Body of pancreas (tissue), 4 donors: ENCODE data around the gene BICRA.

Experiments used
- CTCF ChIP-seq, 7 experiments: fragments of 450-650 bp in 4 of 7; fragments of 200-600 bp in 3 of 7; sonication (generic) in 3 of 7; IDR thresholded peaks; one replicate each; pipeline ENCODE4 v1.5.1; 2016 to 2019; ENCODE audit warnings: antibody characterized with exemption in 7 of 7
- POLR2A ChIP-seq, 3 donors: fragments of 450-650 bp; IDR thresholded peaks; one replicate each; pipeline ENCODE4 v1.6.1; 2016; ENCODE audit warnings: antibody characterized with exemption in 3 of 3, mild to moderate bottlenecking in 2 of 3

- TF ChIP-seq POLR2A (IDR thresholded peaks at IDR 0.05) (no peak), CTCF (IDR thresholded peaks at IDR 0.05) (no peak)
These were observed 82.8 kb downstream of the BICRA start for GRCh38 chr19:47691782-47692181.
